ENCODE measurements around the gene ELMO1.

Gene ELMO1

GRCh38 chr7:37211097-37211880 lies 237.4 kb downstream of the ELMO1 start:
- DNase-seq, result no peak

GRCh38 chr7:37209195-37209594 lies 239.5 kb downstream of the ELMO1 start:
- DNase-seq, result no peak

- DNase-seq, result no peak
Observed at GRCh38 chr7:37208528-37208927, 240.1 kb downstream of the ELMO1 start.

- no peak for DNase-seq
Observed at GRCh38 chr7:37206192-37206591, 242.5 kb downstream of the ELMO1 start.

- no peak for DNase-seq
Observed at GRCh38 chr7:37205451-37205850, 243.2 kb downstream of the ELMO1 start.

GRCh38 chr7:37201876-37202198 lies 246.8 kb downstream of the ELMO1 start:
- no peak for DNase-seq

GRCh38 chr7:37201003-37201875 lies 247.4 kb downstream of the ELMO1 start:
- peak; percentile 29 for DNase-seq

- peak; percentile 66 for DNase-seq
Observed at GRCh38 chr7:37198906-37199485, 249.7 kb downstream of the ELMO1 start.

- no peak for DNase-seq
Observed at GRCh38 chr7:37198041-37198905, 250.4 kb downstream of the ELMO1 start.

GRCh38 chr7:37197108-37197507 lies 251.6 kb downstream of the ELMO1 start:
- no peak for DNase-seq

GRCh38 chr7:37196676-37197075 lies 252.0 kb downstream of the ELMO1 start:
- DNase-seq, result no peak

GRCh38 chr7:37195388-37195787 lies 253.3 kb downstream of the ELMO1 start:
- DNase-seq, result no peak

- DNase-seq, result no peak
Observed at GRCh38 chr7:37194943-37195342, 253.7 kb downstream of the ELMO1 start.

- no peak for DNase-seq
Observed at GRCh38 chr7:37193775-37194135, 254.9 kb downstream of the ELMO1 start.

- no peak for DNase-seq
Observed at GRCh38 chr7:37193087-37193774, 255.4 kb downstream of the ELMO1 start.

- no peak for DNase-seq
Observed at GRCh38 chr7:37191797-37192196, 256.9 kb downstream of the ELMO1 start.

- DNase-seq, result no peak
Observed at GRCh38 chr7:37187179-37187578, 261.5 kb downstream of the ELMO1 start.

- no peak for DNase-seq
Observed at GRCh38 chr7:37186753-37187152, 261.9 kb downstream of the ELMO1 start.

GRCh38 chr7:37181550-37181932 lies 267.1 kb downstream of the ELMO1 start:
- DNase-seq, result no peak

GRCh38 chr7:37180828-37181549 lies 267.7 kb downstream of the ELMO1 start:
- DNase-seq, result no peak

GRCh38 chr7:37176079-37176478 lies 272.6 kb downstream of the ELMO1 start:
- no peak for DNase-seq

- DNase-seq, result no peak
Observed at GRCh38 chr7:37174460-37174859, 274.2 kb downstream of the ELMO1 start.

Measured in effector CD4-positive, alpha-beta T cell (primary cell).